GM23338 (cell line): ENCODE measurements around the gene ZG16B. TPM values are rescaled to one million over a fixed set of nuclear protein-coding genes. Genes with fewer than 3 reads are reported as not detected.

Experiments
- ATAC-seq: fragments of 200-7000 bp; cut with Tn5 transposase; 3 replicates; pipeline ENCODE4 v1.9.1; 2020
- DNase-seq: peaks from one replicate; pipeline ENCODE4 v3.0.0-alpha.2; 2015; ENCODE audit warnings: low spot score
- H2AFZ ChIP-seq: fragments of 200-600 bp; sonication (generic); 2 replicates; pipeline ENCODE4 v1.8.0; 2016; ENCODE audit warnings: antibody characterized with exemption, mild to moderate bottlenecking, moderate library complexity
- H3F3A ChIP-seq: fragments of 200-600 bp; sonication (generic); replicated peaks from 2 replicates; pipeline ENCODE4 v1.8.0; 2017; ENCODE audit warnings: antibody characterized with exemption, mixed run types, low read depth
- H3K27ac ChIP-seq: fragments of 200-600 bp; sonication (generic); 2 replicates; pipeline ENCODE4 v1.6.1; 2016; ENCODE audit warnings: low read depth
- H3K27me3 ChIP-seq: fragments of 200-600 bp; sonication (generic); 2 replicates; pipeline ENCODE4 v1.8.0; 2016; ENCODE audit warnings: mild to moderate bottlenecking, mixed run types, moderate library complexity; ENCODE audit not compliant: insufficient read depth
- H3K36me3 ChIP-seq: fragments of 200-600 bp; sonication (generic); 2 replicates; pipeline ENCODE4 v1.8.0; 2016; ENCODE audit warnings: mild to moderate bottlenecking; ENCODE audit not compliant: insufficient read depth
- H3K4me1 ChIP-seq: fragments of 200-600 bp; sonication (generic); 2 replicates; pipeline ENCODE4 v1.8.0; 2016; ENCODE audit warnings: mild to moderate bottlenecking, moderate library complexity; ENCODE audit not compliant: insufficient read depth
- H3K4me2 ChIP-seq: fragments of 200-600 bp; sonication (generic); 2 replicates; pipeline ENCODE4 v1.7.1; 2017; ENCODE audit warnings: mixed run types
- H3K4me3 ChIP-seq: fragments of 200-600 bp; sonication (generic); 2 replicates; pipeline ENCODE4 v1.6.1; 2016; ENCODE audit warnings: mixed run types
- H3K79me2 ChIP-seq: fragments of 200-600 bp; sonication (generic); replicated peaks from 2 replicates; pipeline ENCODE4 v1.8.0; 2017; ENCODE audit warnings: mild to moderate bottlenecking; ENCODE audit not compliant: insufficient read depth
- H3K9me2 ChIP-seq: fragments of 200-600 bp; sonication (generic); 2 replicates; pipeline ENCODE4 v1.8.0; 2017; ENCODE audit not compliant: insufficient read depth
- H4K20me1 ChIP-seq: fragments of 200-600 bp; sonication (generic); replicated peaks from 2 replicates; pipeline ENCODE4 v1.8.0; 2017; ENCODE audit warnings: mild to moderate bottlenecking; ENCODE audit not compliant: insufficient read depth
- H3K27ac Mint-ChIP-seq: 2 replicates; pipeline ENCODE4 v1.8.0; 2020; ENCODE audit warnings: inconsistent platforms, mild to moderate bottlenecking, moderate library complexity, mixed read lengths
- H3K27me3 Mint-ChIP-seq: 3 replicates; pipeline ENCODE4 v1.8.0; 2022; ENCODE audit warnings: low read depth, mild to moderate bottlenecking, moderate library complexity, mixed read lengths, inconsistent platforms; ENCODE audit not compliant: insufficient read depth, poor library complexity
- H3K36me3 Mint-ChIP-seq: 3 replicates; pipeline ENCODE4 v1.8.0; 2021; ENCODE audit warnings: low read depth, mild to moderate bottlenecking, inconsistent platforms, moderate library complexity, mixed read lengths
- H3K4me1 Mint-ChIP-seq: 3 replicates; pipeline ENCODE4 v1.8.0; 2020; ENCODE audit warnings: mild to moderate bottlenecking, inconsistent platforms, mixed read lengths
- H3K4me3 Mint-ChIP-seq: 3 replicates; pipeline ENCODE4 v1.8.0; 2021; ENCODE audit warnings: moderate library complexity, mild to moderate bottlenecking, inconsistent platforms, mixed read lengths
- H3K9me3 Mint-ChIP-seq: 3 replicates; pipeline ENCODE4 v1.8.0; 2020; ENCODE audit warnings: moderate library complexity, mild to moderate bottlenecking, inconsistent platforms, mixed read lengths
- CREB1 ChIP-seq: fragments of 250-450 bp; sonication (Bioruptor Pico); IDR thresholded peaks from 2 replicates; pipeline ENCODE4 v1.5.0; 2020; ENCODE audit warnings: low read depth, mild to moderate bottlenecking, moderate library complexity
- EZH2phosphoT487 ChIP-seq: fragments of 200-600 bp; sonication (generic); IDR thresholded peaks from one replicate; pipeline ENCODE4 v1.8.1; 2018; ENCODE audit warnings: antibody characterized with exemption; ENCODE audit not compliant: unreplicated experiment
- JUNB ChIP-seq: IDR thresholded peaks from one replicate; pipeline ENCODE4 v1.6.1; 2016; ENCODE audit warnings: antibody characterized with exemption; ENCODE audit not compliant: unreplicated experiment
- NANOG ChIP-seq: IDR thresholded peaks from 2 replicates; pipeline ENCODE4 v1.6.1; 2016; ENCODE audit warnings: antibody characterized with exemption, borderline replicate concordance
- POLR2AphosphoS5 ChIP-seq: IDR thresholded peaks from 2 replicates; pipeline ENCODE4 v1.6.1; 2016; ENCODE audit warnings: antibody characterized with exemption, low read depth
- STAT1 ChIP-seq: IDR thresholded peaks from one replicate; pipeline ENCODE4 v1.6.1; 2016; ENCODE audit warnings: antibody characterized with exemption; ENCODE audit not compliant: unreplicated experiment
- ZNF114 ChIP-seq: fragments of 250-450 bp; sonication (Bioruptor Pico); IDR thresholded peaks from 2 replicates; pipeline ENCODE4 v1.5.0; 2020; ENCODE audit warnings: mild to moderate bottlenecking, moderate library complexity
- ZNF331 ChIP-seq: fragments of 250-450 bp; sonication (Bioruptor Pico); IDR thresholded peaks from 2 replicates; pipeline ENCODE4 v1.5.0; 2020; ENCODE audit warnings: low read depth, mild to moderate bottlenecking, moderate library complexity
- polyA plus RNA-seq: library from polyadenylated mRNA; unstranded; fragments of >200 nt; fragmentation: Nextera tagmentation; extraction: Ambion mirVana; gene quantifications from 2 replicates; pipeline ENCODE4 v1.2.1, GENCODE V29; 2016
- total RNA-seq: library from RNA; depleted of rRNA; stranded (reverse); fragments of >200 nt; shearing (Covaris generic); gene quantifications from 2 replicates; pipeline ENCODE4 v1.2.3, GENCODE V29; 2014
- TF ChIP-seq, protein P1 (sequence below): IDR thresholded peaks from 2 replicates; pipeline ENCODE4 v1.6.1; 2016; ENCODE audit warnings: antibody characterized with exemption
- TF ChIP-seq, protein P2 (sequence below): IDR thresholded peaks from one replicate; pipeline ENCODE4 v1.6.1; 2018; ENCODE audit warnings: antibody characterized with exemption; ENCODE audit not compliant: unreplicated experiment

ZG16B gene
- total and polyA plus RNA-seq, 2 experiments from 2014 or later: not detected

DNA sequence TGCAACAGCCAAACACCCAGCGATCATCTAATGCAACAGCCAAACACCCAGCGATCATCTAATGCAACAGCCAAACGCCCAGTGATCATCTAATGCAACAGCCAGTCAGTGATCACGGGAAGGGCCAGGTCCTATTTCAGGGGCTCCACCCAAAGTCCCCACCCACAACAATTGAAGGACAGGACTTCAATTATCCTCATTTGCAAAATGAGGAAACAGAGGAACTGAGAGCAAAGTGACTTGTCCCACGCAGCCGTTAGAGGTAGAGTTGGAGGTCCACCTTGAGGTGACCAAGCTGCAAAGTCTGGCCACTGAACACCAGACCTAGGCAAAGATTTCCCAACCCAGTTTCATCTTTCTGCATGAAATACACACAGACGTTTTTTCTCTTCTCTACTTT is 3.7 kb downstream of the ZG16B start (continued):
- TF ChIP-seq, protein P1, sequence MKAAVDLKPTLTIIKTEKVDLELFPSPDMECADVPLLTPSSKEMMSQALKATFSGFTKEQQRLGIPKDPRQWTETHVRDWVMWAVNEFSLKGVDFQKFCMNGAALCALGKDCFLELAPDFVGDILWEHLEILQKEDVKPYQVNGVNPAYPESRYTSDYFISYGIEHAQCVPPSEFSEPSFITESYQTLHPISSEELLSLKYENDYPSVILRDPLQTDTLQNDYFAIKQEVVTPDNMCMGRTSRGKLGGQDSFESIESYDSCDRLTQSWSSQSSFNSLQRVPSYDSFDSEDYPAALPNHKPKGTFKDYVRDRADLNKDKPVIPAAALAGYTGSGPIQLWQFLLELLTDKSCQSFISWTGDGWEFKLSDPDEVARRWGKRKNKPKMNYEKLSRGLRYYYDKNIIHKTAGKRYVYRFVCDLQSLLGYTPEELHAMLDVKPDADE: no peak
- no peak for TF ChIP-seq ZNF114
- TF ChIP-seq STAT1: no peak

DNA sequence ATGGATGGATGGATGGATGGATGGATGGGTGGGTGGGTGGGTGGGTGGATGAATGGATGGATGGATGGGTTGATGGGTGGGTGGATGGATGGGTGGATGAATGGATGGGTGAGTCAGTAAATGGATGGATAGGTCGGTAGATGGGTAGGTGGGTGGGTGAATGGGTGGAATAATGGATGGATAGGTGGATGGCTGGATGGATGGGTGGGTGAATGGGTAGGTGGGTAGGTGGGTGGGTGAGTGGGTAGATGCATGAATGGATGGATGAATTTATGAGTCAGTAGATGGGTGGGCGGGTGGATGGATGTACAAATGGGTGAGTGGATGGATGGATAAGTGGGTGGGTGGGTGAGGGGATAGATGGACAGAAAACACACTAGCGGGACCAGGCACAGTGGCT is 4.9 kb downstream of the ZG16B start:
- Mint-ChIP-seq H3K36me3 (no peaks in the 10 kb centered on the region), H3K9me3 (no peaks in the 10 kb centered on the region; the same call in 1 of the 3 replicates), H3K27ac (no peak overlapping the region), H3K27me3 (peaks cover 18% of the 10 kb centered on the region), H3K4me3 (no peak overlapping the region), H3K4me1 (peaks cover 14% of the 10 kb centered on the region)
- H3K79me2 ChIP-seq: no peaks in the 10 kb centered on the region
- no peak overlapping the region for H3K27ac ChIP-seq
- H4K20me1 ChIP-seq: no peaks in the 10 kb centered on the region
- DNase-seq (no peak), ATAC-seq (no peak)
- no peaks in the 10 kb centered on the region for H3K27me3 ChIP-seq
- TF ChIP-seq POLR2AphosphoS5 (no peak), STAT1 (no peak), ZNF114 (no peak), CREB1 (no peak), NANOG (no peak), ZNF331 (no peak), EZH2phosphoT487 (no peak), JUNB (no peak)
- TF ChIP-seq, protein P2, sequence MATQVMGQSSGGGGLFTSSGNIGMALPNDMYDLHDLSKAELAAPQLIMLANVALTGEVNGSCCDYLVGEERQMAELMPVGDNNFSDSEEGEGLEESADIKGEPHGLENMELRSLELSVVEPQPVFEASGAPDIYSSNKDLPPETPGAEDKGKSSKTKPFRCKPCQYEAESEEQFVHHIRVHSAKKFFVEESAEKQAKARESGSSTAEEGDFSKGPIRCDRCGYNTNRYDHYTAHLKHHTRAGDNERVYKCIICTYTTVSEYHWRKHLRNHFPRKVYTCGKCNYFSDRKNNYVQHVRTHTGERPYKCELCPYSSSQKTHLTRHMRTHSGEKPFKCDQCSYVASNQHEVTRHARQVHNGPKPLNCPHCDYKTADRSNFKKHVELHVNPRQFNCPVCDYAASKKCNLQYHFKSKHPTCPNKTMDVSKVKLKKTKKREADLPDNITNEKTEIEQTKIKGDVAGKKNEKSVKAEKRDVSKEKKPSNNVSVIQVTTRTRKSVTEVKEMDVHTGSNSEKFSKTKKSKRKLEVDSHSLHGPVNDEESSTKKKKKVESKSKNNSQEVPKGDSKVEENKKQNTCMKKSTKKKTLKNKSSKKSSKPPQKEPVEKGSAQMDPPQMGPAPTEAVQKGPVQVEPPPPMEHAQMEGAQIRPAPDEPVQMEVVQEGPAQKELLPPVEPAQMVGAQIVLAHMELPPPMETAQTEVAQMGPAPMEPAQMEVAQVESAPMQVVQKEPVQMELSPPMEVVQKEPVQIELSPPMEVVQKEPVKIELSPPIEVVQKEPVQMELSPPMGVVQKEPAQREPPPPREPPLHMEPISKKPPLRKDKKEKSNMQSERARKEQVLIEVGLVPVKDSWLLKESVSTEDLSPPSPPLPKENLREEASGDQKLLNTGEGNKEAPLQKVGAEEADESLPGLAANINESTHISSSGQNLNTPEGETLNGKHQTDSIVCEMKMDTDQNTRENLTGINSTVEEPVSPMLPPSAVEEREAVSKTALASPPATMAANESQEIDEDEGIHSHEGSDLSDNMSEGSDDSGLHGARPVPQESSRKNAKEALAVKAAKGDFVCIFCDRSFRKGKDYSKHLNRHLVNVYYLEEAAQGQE: no peak
- TF ChIP-seq, protein P1: no peak
- H3K4me1 ChIP-seq: no peaks in the 10 kb centered on the region
- no peak overlapping the region for H3K4me3 ChIP-seq
- no peak overlapping the region for H2AFZ ChIP-seq
- H3K9me2 ChIP-seq: no peaks in the 10 kb centered on the region
- H3K4me2 ChIP-seq: no peak overlapping the region
- no peaks in the 10 kb centered on the region; the same call in 1 of the 2 replicates for H3F3A ChIP-seq
- H3K36me3 ChIP-seq: no peaks in the 10 kb centered on the region
